HepG2 (cell line): ENCODE results near the gene PDE6C. TPM values are rescaled to one million over a fixed set of nuclear protein-coding genes. Genes with fewer than 3 reads are reported as not detected.

ENCODE experiments used
- ATAC-seq: fragments of 200-7000 bp; cut with Tn5 transposase; 3 replicates; pipeline ENCODE4 v1.9.1; 2020; ENCODE audit warnings: mild to moderate bottlenecking, moderate library complexity
- Bru-seq: library from RNA; stranded (reverse); fragments of 400-500 nt; gene quantifications from one replicate; lab custom pipeline; 2021; lab: Mats Ljungman, UMichigan
- BruChase-seq, 2 experiments: library from RNA; stranded (reverse); fragments of 400-500 nt; gene quantifications; one replicate each; lab custom pipeline; 2021; lab: Mats Ljungman, UMichigan
- BruUV-seq: library from RNA; stranded (reverse); fragments of 400-500 nt; replicated peaks from 2 replicates; lab custom pipeline; 2021; lab: Mats Ljungman, UMichigan
- CTCF ChIA-PET: fragments of 300-600 bp; formaldehyde crosslinking; extraction: SDS; loops from one replicate; lab custom pipeline; 2021; ENCODE audit warnings: low total read pairs, inconsistent platforms, low intra/inter-chr PET ratio; lab: Yijun Ruan, JAX
- POLR2A ChIA-PET: fragments of 350-600 bp; sonication (Branson Sonifier 250); formaldehyde crosslinking; loops from one replicate; lab custom pipeline; 2020; ENCODE audit warnings: antibody characterized with exemption, inconsistent platforms; lab: Yijun Ruan, JAX
- DNase-seq: peaks from one replicate; pipeline ENCODE4 v3.0.0-alpha.2; 2015; ENCODE audit warnings: low spot score
- FAIRE-seq: peaks from 3 replicates; lab custom pipeline; 2011; peaks lifted over from hg19 to GRCh38; lab: Jason Lieb, UNC
- H2AFZ ChIP-seq: one replicate; pipeline ENCODE4 v1.6.1; 2011; ENCODE audit warnings: low read length, inconsistent platforms
- H3K27ac ChIP-seq: fragments of 300-600 bp; 3 replicates; pipeline ENCODE4 v1.8.0; 2011; ENCODE audit warnings: mixed run types, mild to moderate bottlenecking, mixed read lengths, low read length, inconsistent platforms; ENCODE audit not compliant: insufficient read depth; ENCODE audit errors: extremely low read length
- H3K27me3 ChIP-seq, 2 experiments: fragments of 200-600 bp in 1 of 2; 2 replicates in 1 of 2; 3 replicates in 1 of 2; pipeline versions ENCODE4 v1.6.0 to v1.8.0; 2011; ENCODE audit warnings: low read length in 2 of 2, mild to moderate bottlenecking in 2 of 2, moderate library complexity in 2 of 2, inconsistent platforms in 1 of 2; ENCODE audit not compliant: insufficient read depth in 2 of 2, control insufficient read depth in 1 of 2
- H3K36me3 ChIP-seq, 2 experiments: fragments of 200-600 bp in 1 of 2; replicated peaks in 1 of 2; 2 replicates in 1 of 2; 3 replicates in 1 of 2; pipeline versions ENCODE4 v1.5.1 to v1.8.0; 2011; ENCODE audit warnings: low read length in 2 of 2, inconsistent platforms in 1 of 2; ENCODE audit not compliant: insufficient read depth in 2 of 2, control insufficient read depth in 1 of 2
- H3K4me1 ChIP-seq: 2 replicates; pipeline ENCODE4 v1.5.1; 2012; ENCODE audit warnings: low read length, inconsistent platforms; ENCODE audit not compliant: insufficient read depth
- H3K4me2 ChIP-seq: 2 replicates; pipeline ENCODE4 v1.6.0; 2011; ENCODE audit warnings: low read depth, low read length, inconsistent platforms
- H3K4me3 ChIP-seq, 3 experiments: fragments of 200-600 bp in 1 of 3; sonication (generic), shearing (Covaris generic) in 1 of 3; replicated peaks in 1 of 3; 2 replicates each; pipeline ENCODE4 v1.5.1; 2011 to 2016; ENCODE audit warnings: low read length in 3 of 3, inconsistent platforms in 2 of 3, low read depth in 2 of 3, mild to moderate bottlenecking in 2 of 3, control low read depth in 1 of 3, mixed read lengths in 1 of 3; ENCODE audit not compliant: insufficient read depth in 1 of 3
- H3K79me2 ChIP-seq: one replicate; pipeline ENCODE4 v1.6.1; 2011; ENCODE audit warnings: low read length, inconsistent platforms; ENCODE audit not compliant: insufficient read depth
- H3K9ac ChIP-seq: 2 replicates; pipeline ENCODE4 v1.6.0; 2011; ENCODE audit warnings: mild to moderate bottlenecking, low read depth, low read length, inconsistent platforms; ENCODE audit not compliant: insufficient read depth
- H3K9me3 ChIP-seq: 2 replicates; pipeline ENCODE4 v1.5.1; 2012; ENCODE audit warnings: mild to moderate bottlenecking, low read length
- H4K20me1 ChIP-seq: 2 replicates; pipeline ENCODE4 v1.6.0; 2011; ENCODE audit warnings: inconsistent platforms, mild to moderate bottlenecking, low read length, moderate library complexity; ENCODE audit not compliant: insufficient read depth
- HBP1 ChIP-seq: IDR thresholded peaks from 2 replicates; pipeline ENCODE4 v1.6.1; 2016; ENCODE audit warnings: low read depth, control low read depth
- HNF4G ChIP-seq, 2 experiments: sonication (generic) in 1 of 2; formaldehyde crosslinking in 1 of 2; IDR thresholded peaks; 2 replicates each; pipeline versions ENCODE4 v1.4.0 to v1.6.1; 2011 to 2020; ENCODE audit warnings: borderline replicate concordance in 2 of 2, low read depth in 2 of 2, mild to moderate bottlenecking in 2 of 2, low read length in 1 of 2, missing genetic modification reagents in 1 of 2, moderate library complexity in 1 of 2
- HOXA5 ChIP-seq: sonication (generic); formaldehyde crosslinking; IDR thresholded peaks from 2 replicates; pipeline ENCODE4 v1.4.0; 2020; ENCODE audit warnings: missing genetic modification reagents
- IRX3 ChIP-seq: sonication (generic); formaldehyde crosslinking; IDR thresholded peaks from 2 replicates; pipeline ENCODE4 v1.8.1; 2023; ENCODE audit warnings: mild to moderate bottlenecking, low read depth, missing genetic modification reagents, borderline replicate concordance
- MTF2 ChIP-seq: sonication (generic); formaldehyde crosslinking; IDR thresholded peaks from 2 replicates; pipeline ENCODE4 v1.5.0; 2020; ENCODE audit warnings: missing genetic modification reagents, borderline replicate concordance
- SIN3B ChIP-seq: fragments of 150-350 bp; IDR thresholded peaks from 2 replicates; pipeline ENCODE4 v1.6.1; 2014; ENCODE audit warnings: low read length
- SMARCC2 ChIP-seq: fragments of 450-650 bp; IDR thresholded peaks from 2 replicates; pipeline ENCODE4 v1.6.1; 2017; ENCODE audit warnings: antibody characterized with exemption, mild to moderate bottlenecking
- ZNF281 ChIP-seq: sonication (generic); formaldehyde crosslinking; IDR thresholded peaks from 2 replicates; pipeline ENCODE4 v1.4.0; 2020; ENCODE audit warnings: missing genetic modification reagents, borderline replicate concordance
- ZNF331 ChIP-seq: sonication (generic); formaldehyde crosslinking; IDR thresholded peaks from 2 replicates; pipeline ENCODE4 v1.4.0; 2020; ENCODE audit warnings: missing genetic modification reagents
- ZNF724P ChIP-seq: sonication (generic); formaldehyde crosslinking; IDR thresholded peaks from 2 replicates; pipeline ENCODE4 v1.8.0; 2022; ENCODE audit warnings: missing genetic modification reagents, borderline replicate concordance
- WGBS: methylation state at CpG from one replicate; pipeline ENCODE4 v1.1.6; 2017; ENCODE audit warnings: low lambda C conversion rate; 5-methylcytosine and 5-hydroxymethylcytosine counted together
- in situ Hi-C: cut with HindIII; loops from 2 replicates; pipeline ENCODE4 v1.10.0; 2017; ENCODE audit warnings: low pct_unique_long_range_greater_than_20kb; ENCODE audit not compliant: extremely low pct_ligation_motif_present
- intact Hi-C: fragments of 100-400 bp; cut with micrococcal nuclease; formaldehyde crosslinking; loops from one replicate; pipeline ENCODE4 v1.10.0; 2022; ENCODE audit not compliant: unreplicated experiment
- long read RNA-seq, 2 experiments: library from RNA in 1 of 2; library from polyadenylated mRNA in 1 of 2; stranded (forward) in 1 of 2; unstranded in 1 of 2; transcript quantifications; one replicate each; pipeline ENCODE4 v2.0.0, GENCODE V29; 2019 to 2022
- polyA minus RNA-seq, 3 experiments: library from RNA; depleted of rRNA, polyadenylated mRNA; stranded (reverse); fragments of >200 nt; gene quantifications; 2 replicates each; pipeline ENCODE4 v1.2.3, GENCODE V29; 2011; ENCODE audit warnings: low replicate concordance in 1 of 3
- polyA plus RNA-seq, 8 experiments: library from polyadenylated mRNA; depleted of rRNA in 3 of 8; stranded (reverse) in 7 of 8; unstranded in 1 of 8; fragments of >200 nt; fragmentation: Illumina TruSeq in 4 of 8; extraction: Trizol in 4 of 8; gene quantifications; 2 replicates each; pipeline versions ENCODE4 v1.2.1 to v1.2.3, GENCODE V29; 2011 to 2016; ENCODE audit warnings: low read depth in 4 of 8, missing spikeins in 1 of 8, mixed read lengths in 1 of 8; ENCODE audit not compliant: insufficient read depth in 1 of 8
- total RNA-seq, 5 experiments: library from RNA; depleted of rRNA; stranded (reverse); fragments of >200 nt; fragmentation: Illumina TruSeq; extraction: Trizol; gene quantifications; 2 replicates each; pipeline ENCODE4 v1.2.3, GENCODE V29; 2016; ENCODE audit warnings: low read depth in 1 of 5
- TF ChIP-seq, protein P1 (sequence below): sonication (generic); formaldehyde crosslinking; IDR thresholded peaks from 2 replicates; pipeline ENCODE4 v1.5.1; 2020; ENCODE audit warnings: mild to moderate bottlenecking, missing genetic modification reagents

The PDE6C gene
- total RNA-seq (2016; rRNA removed; fragmentation: Illumina TruSeq; extraction: Trizol): 0.39 and 0.64 TPM in 2 replicates
- 0.18 TPM in 1 of 2 replicates, not detected in the other for total RNA-seq (2016; cell fraction: cytosol; rRNA removed; fragmentation: Illumina TruSeq; extraction: Trizol; ENCODE audit: low read depth)
- 0.43 and 0.73 TPM in 2 replicates for total RNA-seq (2016; cell fraction: insoluble cytoplasmic fraction; rRNA removed; fragmentation: Illumina TruSeq; extraction: Trizol)
- 0.21 and 0.68 TPM in 2 replicates for total RNA-seq (2016; cell fraction: membrane; rRNA removed; fragmentation: Illumina TruSeq; extraction: Trizol)
- total RNA-seq (2016; cell fraction: nucleus; rRNA removed; fragmentation: Illumina TruSeq; extraction: Trizol): not detected in 2 replicates
- not detected in 2 replicates for polyA plus RNA-seq (2011; rRNA removed)
- polyA plus RNA-seq (2011; cell fraction: cytosol; rRNA removed): not detected in 2 replicates
- polyA plus RNA-seq (2011; cell fraction: nucleus; rRNA removed): not detected in 2 replicates
- polyA plus RNA-seq (2012): 0.28 and 0.43 TPM in 2 replicates
- polyA plus RNA-seq (2016; cell fraction: cytosol; fragmentation: Illumina TruSeq; extraction: Trizol; ENCODE audit: low read depth): 0.46 and 1.3 TPM in 2 replicates
- 0.23 and 0.49 TPM in 2 replicates for polyA plus RNA-seq (2016; cell fraction: insoluble cytoplasmic fraction; fragmentation: Illumina TruSeq; extraction: Trizol; ENCODE audit: low read depth)
- 0.21 and 0.65 TPM in 2 replicates for polyA plus RNA-seq (2016; cell fraction: membrane; fragmentation: Illumina TruSeq; extraction: Trizol; ENCODE audit: low read depth)
- 0.27 TPM in 1 of 2 replicates, not detected in the other for polyA plus RNA-seq (2016; cell fraction: nucleus; fragmentation: Illumina TruSeq; extraction: Trizol; ENCODE audit: insufficient read depth, low read depth)
- polyA minus RNA-seq (2011; rRNA and poly(A)+ RNA removed; ENCODE audit: low replicate concordance): not detected in 2 replicates
- polyA minus RNA-seq (2011; cell fraction: cytosol; rRNA and poly(A)+ RNA removed): not detected in 2 replicates
- polyA minus RNA-seq (2011; cell fraction: nucleus; rRNA and poly(A)+ RNA removed): 0.12 TPM in 1 of 2 replicates, not detected in the other
- Bru-seq, nascent RNA: percentile 6 among the genes with signal in this experiment
- percentile 4 among the genes with signal in this experiment for BruChase-seq, experiment 1, labeled RNA remaining after a 6-hour chase
- not detected for BruChase-seq, experiment 2, labeled RNA remaining after a 2-hour chase
- long read RNA-seq, experiment 1: 0 reads
- long read RNA-seq, experiment 2: 0 reads

DNA sequence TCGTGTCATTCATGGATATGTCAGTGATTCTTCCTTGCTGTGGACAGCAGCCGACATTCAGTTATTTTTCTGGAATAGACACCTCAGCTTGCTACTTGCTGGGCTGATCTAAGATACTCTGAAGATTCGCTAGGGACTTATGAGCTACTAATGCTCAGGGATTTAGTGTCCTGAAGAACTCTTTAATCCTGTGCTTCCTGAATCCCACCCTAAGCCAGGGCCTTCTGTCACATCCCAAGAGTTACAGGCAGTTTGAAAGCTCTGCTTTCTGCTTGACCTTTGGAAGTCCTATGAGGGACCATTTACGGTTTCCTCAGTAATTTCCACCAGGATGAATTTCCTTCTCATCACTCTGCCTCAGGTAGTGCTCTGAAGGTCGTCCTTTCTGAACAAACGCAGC is at the start of gene PDE6C:
Gene PDE6C (plus strand): TSS at position 227 of the 400 bp plus-strand sequence. CDS start 189 bp downstream, outside the sequence.
- in situ Hi-C loops: no loop called here
- WGBS: 52% methylated on average over 6 of the region's 6 CpGs
- TF ChIP-seq SMARCC2 (no peak), SIN3B (no peak), ZNF281 (CRISPR knock-in tag) (no peak), MTF2 (CRISPR knock-in tag) (no peak), HOXA5 (CRISPR knock-in tag) (no peak), HBP1 (no peak), ZNF331 (CRISPR knock-in tag) (no peak), IRX3 (no peak), ZNF724P (CRISPR knock-in tag) (no peak), HNF4G (IDR thresholded peaks at IDR 0.05; ENCODE audit: borderline replicate concordance, low read depth, low read length) (no peak), HNF4G (CRISPR knock-in tag; IDR thresholded peaks at IDR 0.05; ENCODE audit: borderline replicate concordance, low read depth) (no peak)
- TF ChIP-seq, protein P1, sequence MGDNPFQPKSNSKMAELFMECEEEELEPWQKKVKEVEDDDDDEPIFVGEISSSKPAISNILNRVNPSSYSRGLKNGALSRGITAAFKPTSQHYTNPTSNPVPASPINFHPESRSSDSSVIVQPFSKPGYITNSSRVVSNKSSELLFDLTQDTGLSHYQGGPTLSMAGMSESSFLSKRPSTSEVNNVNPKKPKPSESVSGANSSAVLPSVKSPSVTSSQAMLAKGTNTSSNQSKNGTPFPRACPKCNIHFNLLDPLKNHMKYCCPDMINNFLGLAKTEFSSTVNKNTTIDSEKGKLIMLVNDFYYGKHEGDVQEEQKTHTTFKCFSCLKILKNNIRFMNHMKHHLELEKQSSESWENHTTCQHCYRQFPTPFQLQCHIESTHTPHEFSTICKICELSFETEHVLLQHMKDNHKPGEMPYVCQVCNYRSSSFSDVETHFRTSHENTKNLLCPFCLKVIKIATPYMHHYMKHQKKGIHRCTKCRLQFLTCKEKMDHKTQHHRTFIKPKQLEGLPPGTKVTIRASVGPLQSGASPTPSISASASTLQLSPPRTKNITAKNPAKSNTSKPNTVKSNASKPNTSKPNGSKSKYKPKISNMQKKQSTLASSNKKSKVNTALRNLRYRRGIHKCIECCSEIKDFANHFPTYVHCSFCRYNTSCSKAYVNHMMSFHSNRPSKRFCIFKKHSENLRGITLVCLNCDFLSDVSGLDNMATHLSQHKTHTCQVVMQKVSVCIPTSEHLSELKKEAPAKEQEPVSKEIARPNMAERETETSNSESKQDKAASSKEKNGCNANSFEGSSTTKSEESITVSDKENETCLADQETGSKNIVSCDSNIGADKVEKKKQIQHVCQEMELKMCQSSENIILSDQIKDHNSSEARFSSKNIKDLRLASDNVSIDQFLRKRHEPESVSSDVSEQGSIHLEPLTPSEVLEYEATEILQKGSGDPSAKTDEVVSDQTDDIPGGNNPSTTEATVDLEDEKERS (CRISPR knock-in tag): no peak

More for the DNA sequence above, at the start of gene PDE6C:
- FAIRE-seq: no peak
- Histone ChIP-seq H3K79me2 (no peaks in the 10 kb centered on the region), H3K27ac (no peak within 1 kb of the TSS), H3K36me3 (no peaks in the 10 kb centered on the region), H3K9ac (no peak within 1 kb of the TSS), H3K4me1 (peaks cover 30% of the 10 kb centered on the region), H3K4me3 (no peak within 1 kb of the TSS), H3K27me3 (no peaks in the 10 kb centered on the region), H4K20me1 (no peaks in the 10 kb centered on the region), H3K4me2 (no peak within 1 kb of the TSS), H3K9me3 (no peaks in the 10 kb centered on the region), H2AFZ (no peak within 1 kb of the TSS)
- CTCF ChIA-PET: no interaction called here
- DNase-seq: no peak
- ATAC-seq: no peak
- BruUV-seq: no TSS peak
- POLR2A ChIA-PET: interaction anchor here (1.2 kb wide), 1 partner anchor 10 kb away, joined by 3 read pairs; no protein-coding TSS in a partner anchor
- intact Hi-C loops: no loop called here
